Activated T-cell treated with anti-CD3 and anti-CD28 coated beads, Interleukin-2, amount 50 U/mL, for 72 hours (primary cell): ENCODE data around the gene LIMK2. TPM values are rescaled to one million over a fixed set of nuclear protein-coding genes. Genes with fewer than 3 reads are reported as not detected.

ENCODE experiments used
- ATAC-seq, 2 donors: fragments of 150-1000 bp; cut with Tn5 transposase; replicated peaks in 1 of 2; 2 replicates each; pipeline ENCODE4 v1.10.0; 2021; ENCODE audit warnings: moderate library complexity in 2 of 2, mild to moderate bottlenecking in 1 of 2
- DNase-seq, 2 donors: peaks; one replicate each; pipeline ENCODE4 v3.0.0; 2021 to 2022; ENCODE audit warnings: mixed read lengths in 1 of 2
- H3K27ac Mint-ChIP-seq: one replicate; pipeline ENCODE4 v1.8.0; 2022; ENCODE audit warnings: mild to moderate bottlenecking, moderate library complexity, mixed read lengths
- H3K27me3 Mint-ChIP-seq: one replicate; pipeline ENCODE4 v1.8.0; 2022; ENCODE audit warnings: low read depth, mixed read lengths
- H3K36me3 Mint-ChIP-seq, 2 donors: one replicate each; pipeline ENCODE4 v1.8.0; 2022; ENCODE audit warnings: mixed read lengths in 2 of 2, mild to moderate bottlenecking in 1 of 2; ENCODE audit not compliant: insufficient read depth in 2 of 2
- H3K4me1 Mint-ChIP-seq: one replicate; pipeline ENCODE4 v1.8.0; 2022; ENCODE audit warnings: low read depth, mixed read lengths
- H3K4me3 Mint-ChIP-seq, 2 donors: one replicate each; pipeline ENCODE4 v1.8.0; 2022; ENCODE audit warnings: mild to moderate bottlenecking in 2 of 2, mixed read lengths in 2 of 2, moderate library complexity in 2 of 2
- H3K9me3 Mint-ChIP-seq, 2 donors: one replicate each; pipeline ENCODE4 v1.8.0; 2022; ENCODE audit warnings: mixed read lengths in 2 of 2
- total RNA-seq, 2 donors: library from RNA; stranded (reverse); gene quantifications; one replicate each; pipeline ENCODE4 v1.2.3, GENCODE V29; 2022

LIMK2 gene
- total RNA-seq, 2 donors from 2014 or later, result 36.2 to 37.0 TPM

GRCh38 chr22:31288496-31289240 is 76.6 kb downstream of the LIMK2 start:
- H3K27me3 Mint-ChIP-seq, result no peaks in the 10 kb centered on the region
- ATAC-seq (no peak), DNase-seq (no peak)
- H3K36me3 Mint-ChIP-seq, result peaks cover 11 to 15% of the 10 kb centered on the region in 2 donors
- H3K27ac Mint-ChIP-seq, result peak overlapping the region; percentile 99
- peaks cover 74% of the 10 kb centered on the region for H3K4me1 Mint-ChIP-seq
- peak overlapping the region; percentile 96 to 98 for H3K4me3 Mint-ChIP-seq
- no peaks in the 10 kb centered on the region for H3K9me3 Mint-ChIP-seq

- H3K4me1 Mint-ChIP-seq, result peaks cover 81% of the 10 kb centered on the region
- H3K27me3 Mint-ChIP-seq, result no peaks in the 10 kb centered on the region
- no peaks in the 10 kb centered on the region for H3K9me3 Mint-ChIP-seq
- peak overlapping the region; percentile 96 to 98 for H3K4me3 Mint-ChIP-seq
- DNase-seq, result no peak
- H3K36me3 Mint-ChIP-seq, result peaks cover 9 to 17% of the 10 kb centered on the region in 2 donors
- H3K27ac Mint-ChIP-seq, result peak overlapping the region; percentile 99
- ATAC-seq, result no peak
These were observed 77.2 kb downstream of the LIMK2 start for GRCh38 chr22:31289344-31289743.

GRCh38 chr22:31290494-31291471 is 78.7 kb downstream of the LIMK2 start:
- Mint-ChIP-seq H3K9me3 (no peaks in the 10 kb centered on the region), H3K4me1 (peaks cover 80% of the 10 kb centered on the region), H3K27me3 (no peaks in the 10 kb centered on the region), H3K36me3 (peaks cover 9 to 16% of the 10 kb centered on the region in 2 donors), H3K4me3 (peak overlapping the region; percentile 96 to 98), H3K27ac (peak overlapping the region; percentile 99)
- DNase-seq, result peak; percentile 95
- ATAC-seq, result peak; percentile 85 to 87

- H3K4me3 Mint-ChIP-seq, result peak overlapping the region; percentile 96 to 98
- ATAC-seq, result no peak
- peak overlapping the region; percentile 95 for H3K27ac Mint-ChIP-seq
- peak; percentile 21 to 27 for DNase-seq
- no peaks in the 10 kb centered on the region for H3K9me3 Mint-ChIP-seq
- H3K4me1 Mint-ChIP-seq, result peaks cover 80% of the 10 kb centered on the region
- peaks cover 7 to 14% of the 10 kb centered on the region in 2 donors for H3K36me3 Mint-ChIP-seq
- no peaks in the 10 kb centered on the region for H3K27me3 Mint-ChIP-seq
These were observed 79.6 kb downstream of the LIMK2 start for GRCh38 chr22:31291481-31292235.

- no peaks in the 10 kb centered on the region for H3K27me3 Mint-ChIP-seq
- H3K4me1 Mint-ChIP-seq, result peaks cover 76% of the 10 kb centered on the region
- peak within 1 kb of the TSS; percentile 96 to 98 for H3K4me3 Mint-ChIP-seq
- H3K9me3 Mint-ChIP-seq, result no peaks in the 10 kb centered on the region
- peaks cover 7 to 14% of the 10 kb centered on the region in 2 donors for H3K36me3 Mint-ChIP-seq
- DNase-seq (peak; percentile 85 to 89), ATAC-seq (peak; percentile 56 to 61)
- peak within 1 kb of the TSS; percentile 95 for H3K27ac Mint-ChIP-seq
These were observed 80.3 kb downstream of the LIMK2 start, which contains the start of gene PIK3IP1 for GRCh38 chr22:31292236-31292989. PIK3IP1 (minus strand) TSS chr22:31292488; CDS start chr22:31292344, 144 bp downstream.

GRCh38 chr22:31295360-31295759 is 83.3 kb downstream of the LIMK2 start:
- DNase-seq (no peak), ATAC-seq (no peak)
- Mint-ChIP-seq H3K27ac (peak overlapping the region; percentile 95), H3K36me3 (peaks cover 4 to 5% of the 10 kb centered on the region in 2 donors), H3K4me1 (peaks cover 47% of the 10 kb centered on the region), H3K27me3 (no peaks in the 10 kb centered on the region), H3K4me3 (peak overlapping the region; percentile 64 to 95), H3K9me3 (no peaks in the 10 kb centered on the region)

- peak in 1 of 2 donors; percentile 14 for ATAC-seq
- Mint-ChIP-seq H3K36me3 (peaks cover 2 to 5% of the 10 kb centered on the region in 2 donors), H3K27ac (peak overlapping the region; percentile 95), H3K4me3 (peak overlapping the region; percentile 64 to 95), H3K27me3 (no peaks in the 10 kb centered on the region), H3K9me3 (no peaks in the 10 kb centered on the region), H3K4me1 (peaks cover 43% of the 10 kb centered on the region)
- DNase-seq, result no peak
These were observed 83.9 kb downstream of the LIMK2 start for GRCh38 chr22:31295831-31296657.

GRCh38 chr22:31300896-31301295 is 88.8 kb downstream of the LIMK2 start:
- ATAC-seq (no peak), DNase-seq (no peak)
- no peak overlapping the region for H3K27ac Mint-ChIP-seq
- H3K9me3 Mint-ChIP-seq, result no peaks in the 10 kb centered on the region
- H3K4me3 Mint-ChIP-seq, result no peak overlapping the region
- H3K36me3 Mint-ChIP-seq, result no peaks in the 10 kb centered on the region
- H3K27me3 Mint-ChIP-seq, result no peaks in the 10 kb centered on the region
- peaks cover 20% of the 10 kb centered on the region for H3K4me1 Mint-ChIP-seq

- ATAC-seq (no peak), DNase-seq (no peak)
- Mint-ChIP-seq H3K27me3 (no peaks in the 10 kb centered on the region), H3K36me3 (no peaks in the 10 kb centered on the region), H3K27ac (no peak overlapping the region), H3K4me1 (peaks cover 20% of the 10 kb centered on the region), H3K4me3 (no peak overlapping the region), H3K9me3 (no peaks in the 10 kb centered on the region)
These were observed 89.9 kb downstream of the LIMK2 start for GRCh38 chr22:31302006-31302405.

GRCh38 chr22:31302537-31302936 is 90.4 kb downstream of the LIMK2 start:
- no peaks in the 10 kb centered on the region for H3K36me3 Mint-ChIP-seq
- H3K4me1 Mint-ChIP-seq, result peaks cover 25% of the 10 kb centered on the region
- ATAC-seq, result peak in 1 of 2 donors; percentile 13
- no peaks in the 10 kb centered on the region for H3K27me3 Mint-ChIP-seq
- H3K4me3 Mint-ChIP-seq, result peak overlapping the region in 1 of 2 donors; percentile 13
- DNase-seq, result no peak
- H3K27ac Mint-ChIP-seq, result no peak overlapping the region
- no peaks in the 10 kb centered on the region for H3K9me3 Mint-ChIP-seq

GRCh38 chr22:31305194-31305593 is 93.1 kb downstream of the LIMK2 start:
- Mint-ChIP-seq H3K36me3 (no peaks in the 10 kb centered on the region), H3K27me3 (no peaks in the 10 kb centered on the region), H3K27ac (no peak overlapping the region), H3K4me1 (peaks cover 41% of the 10 kb centered on the region), H3K4me3 (no peak overlapping the region), H3K9me3 (no peaks in the 10 kb centered on the region)
- no peak for ATAC-seq
- no peak for DNase-seq
